GM12892 (cell line): ENCODE results near the gene ZNF385C.

Experiments
- POLR2A ChIP-seq: IDR thresholded peaks from 2 replicates; pipeline ENCODE4 v1.6.1; 2011; ENCODE audit warnings: low read depth, low read length, control low read depth
- POLR2AphosphoS5 ChIP-seq: IDR thresholded peaks from 2 replicates; pipeline ENCODE4 v1.6.1; 2011; ENCODE audit warnings: low read depth, low read length, control low read depth
- TAF1 ChIP-seq: IDR thresholded peaks from 2 replicates; pipeline ENCODE4 v1.6.1; 2011; ENCODE audit warnings: low read depth, mild to moderate bottlenecking, control low read depth, low read length, borderline replicate concordance

DNA sequence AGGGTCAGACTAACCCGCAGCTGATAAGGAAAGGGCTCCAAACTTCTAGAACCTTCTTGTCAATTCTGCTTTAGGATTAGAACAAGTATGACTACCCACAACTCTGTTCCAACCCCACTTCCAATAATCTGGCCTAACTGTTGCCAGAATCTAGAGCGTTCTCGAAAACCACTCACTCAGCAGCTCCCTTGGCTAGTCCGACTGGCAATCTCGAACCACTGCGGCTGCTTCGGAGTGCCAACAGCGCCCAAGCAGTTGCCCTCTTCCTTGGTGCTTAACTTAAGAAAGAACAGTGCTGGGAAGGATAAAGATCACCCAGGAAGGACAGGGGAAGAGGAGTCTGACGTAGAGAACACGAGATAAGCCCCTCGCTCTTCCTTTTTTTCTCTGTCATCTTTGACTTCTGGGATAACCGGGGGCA lies 81.9 kb downstream of the ZNF385C start:
- TF ChIP-seq POLR2AphosphoS5, result no peak
- no peak for TF ChIP-seq POLR2A
- TF ChIP-seq TAF1, result no peak
